PC-3 (cell line): Measurements from ENCODE around the gene OGFOD3.

Source experiments
- CTCF ChIP-seq: fragments of 300-600 bp; sonication (generic); conservative IDR thresholded peaks from 2 replicates; pipeline ENCODE4 v1.5.1; 2017; ENCODE audit warnings: antibody characterized with exemption, low read depth, mild to moderate bottlenecking, low read length
- EZH2phosphoT487 ChIP-seq: fragments of 300-600 bp; sonication (generic); IDR thresholded peaks from 2 replicates; pipeline ENCODE4 v1.6.1; 2018; ENCODE audit warnings: mild to moderate bottlenecking, antibody characterized with exemption, low read length, borderline replicate concordance

- no peak for TF ChIP-seq CTCF
- TF ChIP-seq EZH2phosphoT487, result no peak
Observed at GRCh38 chr17:82371333-82372248, 46.8 kb downstream of the OGFOD3 start, which contains the start of gene UTS2R.
